GM08714 (cell line): ENCODE measurements around the gene FZD7.
A peak's percentile ranks its signal among the peaks of the same experiment; 100 is the strongest.

Experiments
- H3K4me3 ChIP-seq: fragments of 200-500 bp; sonication (Bioruptor generic); 2 replicates; pipeline ENCODE4 v1.5.1; 2014; ENCODE audit warnings: mild to moderate bottlenecking, low read length, inconsistent platforms
- ZNF274 ChIP-seq: IDR thresholded peaks from 2 replicates; pipeline ENCODE4 v1.6.1; 2012; ENCODE audit warnings: mild to moderate bottlenecking, low read depth, low read length

FZD7 gene

DNA sequence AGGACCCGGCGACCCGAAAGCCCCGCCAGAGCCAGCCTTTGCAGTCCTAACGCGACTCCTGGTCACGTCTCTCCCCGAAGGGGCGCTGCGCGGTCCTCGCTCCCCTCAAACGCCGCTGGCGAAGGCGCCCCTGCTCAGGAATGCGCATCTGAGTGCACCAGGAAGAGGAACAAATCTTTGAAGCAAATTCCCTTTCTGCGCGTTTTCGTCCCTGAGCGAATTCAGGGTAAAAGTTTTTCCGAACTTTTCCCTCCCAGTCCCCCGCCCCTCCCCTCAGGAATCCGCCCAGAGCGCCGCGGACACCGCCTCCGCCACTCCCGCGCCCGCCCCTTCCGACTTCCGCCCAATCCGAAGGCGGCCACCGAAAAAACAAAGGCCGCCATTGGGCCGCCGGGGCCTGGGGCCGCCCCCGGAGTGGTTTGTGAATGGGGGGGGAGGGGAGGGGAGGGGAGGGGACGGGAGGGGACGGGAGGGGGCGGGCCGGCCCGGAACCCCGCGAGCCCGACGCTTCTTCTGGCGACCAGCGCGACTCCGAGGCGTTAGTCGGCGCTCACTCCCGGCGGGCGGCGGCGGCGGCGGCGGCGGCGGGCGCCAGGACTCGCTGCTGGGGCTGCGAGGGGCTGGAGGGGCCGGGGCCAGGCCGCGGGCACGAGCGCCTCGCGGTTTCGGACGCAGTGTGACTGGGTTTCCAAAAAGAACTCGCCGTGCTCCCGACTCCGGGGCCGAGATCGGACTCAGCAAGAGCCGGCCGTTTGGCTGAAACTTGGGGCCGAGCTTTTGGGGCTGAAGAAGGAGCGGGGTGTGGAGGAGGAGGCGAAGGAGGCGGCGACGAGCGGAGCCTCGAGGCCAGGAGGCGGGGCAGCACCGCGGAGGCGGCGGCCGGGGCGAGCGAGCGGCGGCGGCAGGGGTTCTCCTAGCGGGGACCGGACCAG, at the start of gene FZD7:
Gene FZD7, plus strand, starts transcription at position 539 of the 932 bp plus-strand sequence. CDS start 793 bp downstream, outside the sequence.
- TF ChIP-seq ZNF274: no peak
- H3K4me3 ChIP-seq: peak within 1 kb of the TSS; percentile 83

DNA sequence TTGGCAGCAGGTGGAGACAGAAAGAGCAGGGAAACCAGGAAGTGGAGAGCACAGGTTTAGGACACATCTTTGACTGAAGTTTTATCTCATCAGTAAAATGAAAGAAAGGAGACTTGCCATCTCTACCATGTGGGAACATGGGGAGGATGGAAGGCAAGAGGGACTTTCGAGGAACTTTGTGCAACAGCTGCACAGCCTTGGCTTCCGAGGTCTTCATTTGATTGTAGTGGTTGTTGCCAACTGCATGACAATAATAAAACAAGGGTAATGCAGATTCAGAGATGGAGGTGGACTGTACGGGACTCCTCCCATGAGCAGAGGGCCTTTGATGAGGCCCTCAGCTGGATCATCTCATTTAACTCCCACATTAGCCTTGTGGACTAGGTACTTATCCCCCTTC, 49.3 kb upstream of the FZD7 start:
- no peak overlapping the region for H3K4me3 ChIP-seq
- TF ChIP-seq ZNF274: no peak

DNA sequence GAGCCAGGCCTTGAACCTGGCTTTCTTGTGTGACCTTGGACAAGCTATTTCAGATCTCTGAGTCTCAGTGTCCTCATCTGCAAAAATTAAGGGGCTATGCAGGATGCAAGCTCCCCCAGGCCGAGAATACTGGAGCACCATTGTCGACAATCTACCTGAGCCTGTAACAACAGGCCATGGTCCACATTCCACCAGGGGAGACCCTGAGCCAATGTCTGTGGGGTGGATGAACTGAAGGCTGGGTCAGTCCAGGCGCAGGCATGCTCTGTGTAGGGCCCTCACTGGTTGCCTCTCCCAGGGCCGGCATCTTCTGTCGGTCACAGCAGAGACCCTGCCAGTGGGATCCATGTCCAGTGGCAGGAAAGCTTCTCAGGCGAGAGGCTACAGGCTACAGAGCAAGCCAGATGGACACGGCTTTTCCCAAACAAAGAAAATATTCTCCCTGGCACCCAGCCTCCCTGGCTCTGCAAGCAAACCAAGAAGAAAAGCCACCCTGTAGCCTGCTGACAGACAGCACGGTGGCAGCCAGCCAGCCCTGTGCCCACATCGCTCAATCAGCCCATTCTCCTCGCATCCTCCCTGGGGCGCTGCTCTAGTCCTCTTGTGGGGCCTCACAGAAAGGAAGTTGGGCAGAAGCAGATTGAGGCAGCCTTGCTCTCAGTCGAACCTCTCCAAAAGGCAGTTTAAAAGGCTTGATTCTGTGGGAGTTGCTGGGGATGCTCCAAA, 48.7 kb upstream of the FZD7 start:
- no peak for TF ChIP-seq ZNF274
- H3K4me3 ChIP-seq: no peak overlapping the region

DNA sequence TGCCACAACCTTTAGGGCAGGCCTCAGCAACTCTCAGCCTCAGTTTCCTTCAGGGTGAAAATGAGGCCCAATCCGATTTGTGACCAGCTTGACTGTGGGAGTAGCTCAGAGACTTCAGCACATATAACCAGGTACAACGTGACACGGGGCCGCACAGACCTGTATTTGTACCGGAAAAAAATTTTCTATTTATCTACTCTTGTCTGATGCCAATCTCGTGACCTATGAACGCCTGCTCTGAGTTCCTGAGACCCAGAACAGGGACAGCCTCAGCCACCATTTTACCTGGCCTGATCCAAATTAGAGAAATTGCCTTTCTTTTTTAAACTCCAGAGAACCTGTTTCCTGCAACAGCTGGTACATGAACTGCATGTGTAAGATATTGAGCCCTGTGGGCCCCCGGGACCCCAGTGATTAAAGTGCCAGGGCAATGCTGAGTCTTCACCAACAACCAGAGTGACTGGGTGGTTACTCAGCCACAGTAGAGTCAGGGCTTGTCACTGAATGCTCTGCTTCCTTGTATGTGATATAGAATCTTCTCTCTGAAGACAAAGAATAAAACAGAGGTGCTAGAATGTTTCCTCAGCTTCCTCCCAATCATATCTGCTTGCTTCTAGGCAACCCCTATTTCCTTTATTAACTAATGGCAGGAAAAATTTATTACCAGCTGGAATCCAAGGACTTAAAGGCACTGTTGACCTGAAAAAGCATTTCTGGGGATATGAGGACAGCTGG, 47.8 kb upstream of the FZD7 start:
- no peak overlapping the region for H3K4me3 ChIP-seq

DNA sequence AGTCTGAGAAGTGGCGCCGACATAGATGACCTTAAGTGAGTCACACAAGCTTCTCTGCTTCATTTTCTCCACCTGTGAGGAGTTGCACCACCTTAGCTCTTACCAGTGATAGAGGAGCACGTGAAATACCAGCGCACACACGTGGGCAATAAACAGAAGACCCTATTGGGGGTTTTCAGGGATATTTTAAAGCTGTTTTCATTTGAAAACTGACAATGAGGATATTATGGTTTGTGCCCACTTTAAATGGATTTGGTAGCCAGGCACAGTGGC, 47.3 kb upstream of the FZD7 start:
- H3K4me3 ChIP-seq: no peak overlapping the region
- TF ChIP-seq ZNF274: no peak

More for the DNA sequence above, 47.8 kb upstream of the FZD7 start:
- TF ChIP-seq ZNF274: no peak

DNA sequence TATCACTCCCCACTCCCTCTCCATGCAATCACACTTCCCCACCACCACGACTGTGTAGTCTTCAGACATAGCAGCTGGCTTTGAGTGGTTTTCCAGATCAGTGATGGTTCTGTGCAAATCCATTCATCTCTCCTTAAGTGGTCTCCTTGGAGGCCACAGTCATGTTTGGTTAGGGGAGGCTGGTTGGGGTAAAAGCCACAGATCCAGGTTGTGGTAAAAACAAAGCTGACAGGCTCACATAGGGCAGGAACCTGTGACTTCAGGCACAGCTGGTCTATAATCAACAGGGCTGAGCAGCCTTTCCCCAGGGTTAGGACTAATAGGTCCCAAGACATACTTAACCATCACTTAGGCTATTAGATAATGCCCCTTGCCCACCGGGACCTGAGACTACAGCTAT, 46.2 kb upstream of the FZD7 start:
- no peak for TF ChIP-seq ZNF274
- H3K4me3 ChIP-seq: no peak overlapping the region

DNA sequence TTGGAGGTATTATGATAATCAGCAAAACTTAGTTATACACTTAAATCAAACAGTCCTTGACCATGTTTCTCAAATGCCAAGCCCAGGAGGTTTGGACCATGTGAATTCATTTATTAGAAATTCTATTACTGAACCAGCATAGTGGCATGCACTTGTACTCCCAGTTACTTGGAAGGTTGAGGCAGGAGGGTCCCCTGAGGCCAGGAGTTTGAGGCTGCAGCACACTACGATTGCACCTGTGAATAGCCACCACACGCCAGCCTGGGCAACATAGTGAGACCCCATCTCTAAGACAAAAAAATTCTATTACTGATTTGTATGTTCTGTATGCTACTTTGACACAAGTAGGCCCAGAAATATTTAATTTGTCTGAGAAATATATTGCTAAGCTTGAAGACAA, 43.6 kb upstream of the FZD7 start:
- no peak for TF ChIP-seq ZNF274
- H3K4me3 ChIP-seq: no peak overlapping the region

DNA sequence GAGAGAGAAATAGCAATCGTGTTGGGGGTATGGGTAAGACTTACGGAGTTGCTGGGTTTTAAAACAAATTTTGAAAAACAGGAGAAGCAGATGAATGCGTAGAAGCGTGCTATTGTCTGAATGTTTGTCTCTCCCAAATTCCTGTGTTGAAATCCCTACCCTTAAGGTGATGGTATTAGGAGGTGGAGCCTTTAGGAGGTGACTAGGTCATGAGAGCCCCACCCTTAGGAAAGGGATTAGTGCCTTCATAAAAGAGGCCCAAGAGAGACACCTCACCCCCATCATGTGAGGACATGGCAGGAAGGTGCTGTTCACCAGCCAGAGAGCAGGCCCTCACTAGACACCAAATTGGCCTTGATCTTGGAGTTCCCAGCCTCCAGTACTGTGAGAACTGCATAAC, 40.7 kb upstream of the FZD7 start:
- H3K4me3 ChIP-seq: no peak overlapping the region
- TF ChIP-seq ZNF274: no peak

DNA sequence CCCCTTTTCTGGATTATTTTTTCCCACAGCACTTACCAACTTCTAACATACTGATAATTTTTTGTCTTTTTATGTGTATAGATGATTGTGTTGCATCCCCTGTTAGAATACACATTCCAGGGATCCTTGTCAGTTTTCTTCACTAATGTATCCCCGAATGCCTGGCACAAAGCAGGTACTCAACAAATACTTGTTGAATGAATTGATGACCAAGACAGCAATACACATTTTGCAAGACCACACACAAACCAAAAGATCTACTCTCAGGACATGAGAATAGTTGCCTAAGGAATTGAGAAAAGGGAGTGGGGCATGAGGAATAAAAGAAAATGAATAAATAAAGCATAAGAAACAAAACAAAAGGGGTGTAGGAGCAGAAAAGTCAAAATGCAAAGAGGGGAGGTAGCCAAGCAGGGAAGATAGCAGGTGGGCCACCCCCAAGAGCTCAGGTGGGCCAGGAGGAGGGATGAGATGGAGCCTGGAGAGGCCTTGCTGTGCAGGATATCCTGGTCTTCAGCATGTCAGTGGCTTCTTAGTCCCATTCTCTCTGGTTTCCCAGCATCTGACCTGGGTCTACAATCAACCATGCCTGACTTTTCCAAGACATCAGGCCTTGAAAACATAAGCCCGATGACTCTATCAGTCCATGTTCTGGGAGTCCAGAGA, 38.5 kb upstream of the FZD7 start:
- H3K4me3 ChIP-seq: no peak overlapping the region
- TF ChIP-seq ZNF274: no peak

DNA sequence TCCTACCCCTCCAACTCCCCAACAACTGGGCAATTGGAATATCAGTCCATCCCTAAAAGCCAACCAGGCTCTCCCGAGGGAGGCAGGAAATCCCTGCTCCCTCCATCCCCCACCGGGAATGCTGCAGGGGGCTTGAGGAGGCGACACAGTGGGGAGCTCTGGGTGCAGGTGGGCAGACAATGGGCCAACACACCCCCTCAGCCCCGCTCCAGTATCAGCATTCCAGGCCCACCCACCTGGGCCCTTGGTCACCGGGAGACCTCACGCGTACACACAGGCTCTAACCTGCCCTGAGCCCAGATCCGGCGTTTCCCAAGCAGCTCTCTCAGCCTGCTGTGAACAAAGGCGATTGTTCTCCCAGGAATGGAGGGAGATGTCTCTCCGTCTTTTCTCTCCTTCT, 37.6 kb upstream of the FZD7 start:
- TF ChIP-seq ZNF274: no peak
- H3K4me3 ChIP-seq: no peak overlapping the region

DNA sequence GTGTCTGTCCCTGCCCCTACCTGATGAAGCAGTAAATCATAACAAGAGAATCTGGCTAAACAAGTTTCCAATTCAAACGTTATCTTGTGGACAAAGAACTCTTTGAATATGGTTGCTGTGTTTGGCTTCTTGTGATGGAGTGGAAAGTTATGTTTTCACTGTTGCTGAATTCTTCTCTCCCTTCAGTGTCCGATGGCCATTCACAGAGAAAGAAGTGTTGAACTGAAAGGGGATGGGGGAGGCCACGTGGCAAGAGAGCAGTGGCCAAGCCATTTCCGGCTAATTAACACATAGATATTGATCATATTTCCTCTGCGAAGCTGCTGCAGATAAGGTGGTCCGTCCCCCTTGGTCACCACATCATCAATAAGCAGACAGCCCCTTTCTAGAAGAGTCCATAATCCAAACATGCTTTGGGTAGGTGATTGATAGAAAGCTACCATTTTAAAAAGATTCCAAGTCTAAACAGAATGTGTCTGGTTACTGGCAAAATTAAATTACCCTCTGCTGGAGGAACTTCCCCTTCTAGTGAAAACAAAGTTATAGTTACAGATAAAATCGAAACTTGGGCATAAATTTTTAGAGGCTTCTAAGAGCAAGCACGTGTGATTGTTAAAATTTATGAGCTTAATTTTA, 36.9 kb upstream of the FZD7 start:
- H3K4me3 ChIP-seq: no peak overlapping the region
- TF ChIP-seq ZNF274: no peak

DNA sequence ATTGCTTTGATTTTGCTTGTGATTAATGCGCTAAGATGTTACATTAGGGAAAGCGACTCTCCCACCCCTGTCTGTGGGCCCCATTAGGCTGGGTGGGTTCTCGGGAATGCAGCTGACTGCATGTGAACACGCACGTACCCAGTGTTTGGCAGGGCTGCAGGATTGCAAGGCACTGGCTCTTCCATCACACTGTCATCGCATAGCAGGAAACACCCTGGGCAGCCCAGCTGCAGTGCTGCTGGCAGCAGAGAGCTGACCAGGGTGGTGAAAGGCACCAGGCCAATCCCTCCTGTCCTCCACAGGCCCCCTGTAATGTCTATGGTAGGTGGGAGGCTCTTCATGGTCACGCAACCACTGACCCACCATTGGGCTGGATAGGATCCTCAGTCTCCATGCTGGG, 34.4 kb upstream of the FZD7 start:
- TF ChIP-seq ZNF274: no peak
- no peak overlapping the region for H3K4me3 ChIP-seq

DNA sequence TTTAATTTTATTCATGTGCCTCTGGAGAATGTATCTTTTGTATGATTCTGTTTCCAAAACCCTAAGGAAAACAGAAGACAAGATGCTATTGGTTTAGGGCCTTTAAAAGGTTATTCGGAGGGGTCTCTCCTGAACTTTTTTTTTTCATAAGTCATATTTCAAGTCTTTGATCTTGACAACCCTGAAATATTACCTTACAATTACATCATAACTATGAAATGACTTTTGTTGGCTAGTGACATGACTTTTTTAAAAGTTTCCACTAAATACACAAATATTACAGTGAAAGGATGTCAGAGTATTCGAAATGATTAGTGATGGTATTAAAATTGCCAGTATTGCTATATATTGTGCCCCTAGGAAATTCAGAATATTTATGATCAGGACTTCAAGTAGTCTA, 31.8 kb upstream of the FZD7 start:
- no peak overlapping the region for H3K4me3 ChIP-seq
- no peak for TF ChIP-seq ZNF274

DNA sequence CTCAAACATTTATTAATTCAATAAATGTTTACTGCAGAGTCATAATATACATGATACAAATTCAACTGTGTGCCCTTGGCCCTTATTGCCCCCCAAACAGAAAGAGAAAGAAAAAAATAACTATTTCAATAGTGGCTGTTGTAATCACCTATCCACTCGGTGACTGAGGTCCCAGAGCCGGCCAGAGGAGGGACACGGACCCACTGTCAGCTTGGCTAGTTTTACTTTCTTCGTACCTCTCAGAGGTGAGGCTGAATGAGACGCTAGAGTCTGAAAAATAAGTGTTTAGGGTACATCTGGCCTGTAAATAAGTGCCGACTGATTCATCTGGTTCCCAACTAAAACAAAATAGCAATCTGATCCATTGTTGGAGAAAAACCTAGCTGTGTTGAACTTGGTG, 31.3 kb upstream of the FZD7 start:
- no peak for TF ChIP-seq ZNF274
- H3K4me3 ChIP-seq: no peak overlapping the region
